DMS153 treated with DMSO at 0.1 percent for 48 hours (cell line): ENCODE measurements around the gene ATG9A.

Experiments
- DNase-seq: peaks from one replicate; lab custom pipeline; 2025; ENCODE audit not compliant: unreplicated experiment; lab: John Stamatoyannopoulos, UW

ATG9A gene

DNA sequence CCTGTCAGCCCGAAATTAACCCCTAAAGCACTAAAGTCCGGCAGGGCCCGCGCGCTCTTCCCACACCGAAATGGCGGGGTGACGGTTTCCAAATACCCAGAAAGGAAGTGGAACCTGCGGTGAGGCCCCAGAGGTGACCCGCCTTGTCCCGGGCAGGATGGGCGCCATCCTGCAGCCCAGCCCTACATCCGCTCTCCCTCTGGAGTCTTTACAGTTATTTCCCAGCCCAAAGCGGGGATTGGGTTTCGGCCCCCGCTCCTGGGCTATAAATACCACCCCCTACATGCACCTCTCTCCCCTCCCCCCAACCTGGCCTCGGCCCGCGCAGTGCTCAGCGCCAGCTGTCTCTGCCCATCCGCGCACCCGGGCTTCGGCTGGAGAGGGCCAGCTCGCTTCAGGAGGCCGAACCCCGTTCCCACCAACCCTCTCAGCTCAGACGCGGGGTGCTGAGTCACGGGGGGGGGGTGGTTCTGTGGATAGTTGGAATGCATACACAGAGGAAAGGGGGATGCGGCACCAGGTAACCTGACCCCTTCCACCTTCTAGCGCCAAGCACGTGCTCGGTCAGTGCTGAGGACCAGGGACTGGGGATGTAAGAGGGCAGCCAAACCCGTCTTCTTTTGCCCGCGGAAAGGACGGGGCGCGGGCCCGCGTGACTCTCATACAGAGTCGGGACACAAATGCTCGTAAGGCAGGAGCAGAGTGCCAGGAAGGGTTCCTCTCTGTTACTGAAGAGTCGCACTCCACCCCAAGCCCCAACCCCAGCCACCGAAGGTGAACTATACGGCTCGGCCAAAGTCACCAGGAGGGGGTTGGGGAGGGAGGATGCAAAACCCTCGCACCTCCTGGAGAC is 23.7 kb upstream of the ATG9A start, which contains the start of gene TUBA4B:
TUBA4B (plus strand) TSS at position 344 of the 853 bp plus-strand sequence; CDS start at position 509, 165 bp downstream.
- no peak for DNase-seq

DNA sequence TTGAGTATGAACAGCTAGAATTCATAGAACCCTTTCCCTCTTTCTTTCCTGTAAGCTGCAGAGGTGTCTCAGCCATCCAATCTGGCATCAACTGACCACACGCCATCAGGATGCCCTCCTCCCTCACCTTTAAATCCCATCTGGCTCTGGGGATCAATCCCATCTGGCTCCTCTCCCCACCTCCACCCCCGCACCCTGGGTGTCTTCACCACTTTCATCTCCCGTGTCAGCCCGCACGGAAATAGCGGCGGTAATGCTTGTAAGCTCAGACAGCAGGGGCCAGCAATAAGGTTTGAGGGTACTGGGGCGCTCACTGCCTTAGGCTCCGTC is 23.1 kb upstream of the ATG9A start:
- no peak for DNase-seq

DNA sequence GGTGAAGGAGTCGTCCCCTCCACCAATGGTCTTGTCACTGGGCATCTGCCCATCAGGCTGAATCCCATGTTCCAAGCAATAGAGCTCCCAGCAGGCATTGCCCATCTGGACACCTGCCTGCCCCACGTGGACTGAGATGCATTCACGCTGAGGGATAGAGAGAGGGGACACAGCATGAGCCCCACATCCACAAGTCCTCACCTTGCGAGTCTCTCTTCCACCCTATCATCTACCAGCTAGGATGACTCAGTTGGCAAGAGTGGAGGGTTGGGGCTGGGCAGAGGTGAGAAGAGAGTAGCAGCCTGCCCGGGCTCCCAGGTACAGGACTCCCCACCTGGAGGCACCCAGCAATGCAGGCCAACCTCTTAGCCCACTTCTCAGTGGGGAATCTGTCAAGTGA is 22.6 kb upstream of the ATG9A start:
- no peak for DNase-seq

DNA sequence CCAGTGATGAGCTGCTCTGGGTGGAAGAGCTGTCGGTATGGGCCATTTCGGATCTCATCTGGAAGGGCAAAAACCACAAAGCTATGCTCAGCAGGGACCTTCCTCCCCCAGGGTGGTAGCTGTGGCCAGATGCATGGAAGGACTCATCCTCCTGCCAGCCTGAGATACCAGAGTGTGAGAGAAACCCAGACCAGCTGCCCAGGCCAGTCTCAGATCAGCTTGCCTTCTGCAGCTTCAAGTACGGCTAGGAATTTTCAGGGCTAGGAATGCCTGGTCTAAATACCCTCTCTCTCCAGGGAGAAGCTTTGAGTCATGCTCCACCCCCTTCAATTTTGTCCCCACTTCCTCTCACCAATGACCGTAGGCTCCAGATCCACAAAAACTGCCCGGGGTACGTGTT is 22.2 kb upstream of the ATG9A start:
- DNase-seq = no peak

DNA sequence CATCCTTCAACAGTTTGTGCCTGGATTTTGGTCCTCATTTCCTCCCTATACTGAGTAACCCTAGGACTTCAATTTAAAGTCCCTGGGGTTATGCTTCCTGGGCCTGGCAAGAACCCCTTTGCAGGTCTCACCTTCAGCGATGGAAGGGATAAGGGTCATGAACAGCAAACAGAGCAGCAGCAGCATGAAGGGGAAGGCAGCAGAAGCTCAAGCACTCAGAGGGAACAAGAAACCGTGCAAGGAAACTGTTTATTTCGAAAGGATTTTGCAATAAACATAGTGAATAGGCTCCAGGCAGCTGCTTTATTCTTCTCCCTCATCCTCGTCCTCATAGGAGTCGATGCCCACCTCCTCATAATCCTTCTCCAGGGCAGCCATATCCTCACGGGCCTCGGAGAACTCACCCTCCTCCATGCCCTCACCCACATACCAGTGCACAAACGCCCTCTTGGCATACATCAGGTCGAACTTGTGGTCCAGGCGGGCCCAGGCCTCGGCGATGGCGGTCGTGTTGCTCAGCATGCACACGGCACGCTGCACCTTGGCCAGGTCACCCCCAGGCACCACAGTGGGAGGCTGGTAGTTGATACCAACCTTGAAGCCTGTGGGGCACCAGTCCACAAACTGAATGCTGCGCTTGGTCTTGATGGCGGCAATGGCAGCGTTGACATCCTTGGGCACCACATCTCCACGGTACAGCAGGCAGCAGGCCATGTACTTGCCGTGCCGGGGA is 20.8 kb upstream of the ATG9A start:
- DNase-seq = no peak

DNA sequence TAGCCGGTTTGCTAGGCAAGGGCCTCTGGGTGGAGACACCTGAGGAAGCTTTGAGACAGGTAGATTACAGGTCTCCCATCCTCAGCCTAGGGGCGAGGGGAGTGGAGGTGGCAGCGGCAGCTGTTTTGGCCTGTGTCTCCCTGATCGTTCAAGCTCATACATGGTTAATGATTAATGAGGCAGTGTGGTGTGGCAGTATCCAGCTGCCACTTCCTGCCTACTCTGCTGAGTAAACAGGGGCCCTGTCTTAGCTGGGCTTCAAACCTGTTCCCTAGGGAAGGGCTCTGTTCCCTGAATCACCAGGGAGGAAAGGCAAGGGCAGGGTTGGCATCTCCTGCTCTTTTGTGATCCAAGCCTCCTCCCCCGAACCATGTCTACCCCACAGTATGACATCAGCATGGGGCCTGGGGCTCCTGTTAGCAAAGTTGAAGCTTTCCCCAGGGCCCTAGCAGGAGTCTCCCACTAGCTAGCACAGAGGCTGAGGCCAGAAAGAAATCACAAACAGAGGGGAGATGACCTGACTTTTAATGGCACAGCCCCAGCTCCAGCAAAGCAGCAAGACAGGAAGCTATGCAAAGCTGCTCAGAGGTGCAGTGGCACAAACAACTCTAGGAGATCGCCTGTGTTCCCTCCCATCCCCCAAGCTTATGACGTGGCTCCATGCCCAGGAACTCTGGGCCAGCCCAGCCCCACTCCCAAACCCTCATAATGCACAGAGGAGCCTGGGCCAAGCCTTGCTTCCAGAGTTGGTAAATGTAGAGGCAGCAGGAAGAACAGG is 20.0 kb upstream of the ATG9A start:
- peak; percentile 97 for DNase-seq

DNA sequence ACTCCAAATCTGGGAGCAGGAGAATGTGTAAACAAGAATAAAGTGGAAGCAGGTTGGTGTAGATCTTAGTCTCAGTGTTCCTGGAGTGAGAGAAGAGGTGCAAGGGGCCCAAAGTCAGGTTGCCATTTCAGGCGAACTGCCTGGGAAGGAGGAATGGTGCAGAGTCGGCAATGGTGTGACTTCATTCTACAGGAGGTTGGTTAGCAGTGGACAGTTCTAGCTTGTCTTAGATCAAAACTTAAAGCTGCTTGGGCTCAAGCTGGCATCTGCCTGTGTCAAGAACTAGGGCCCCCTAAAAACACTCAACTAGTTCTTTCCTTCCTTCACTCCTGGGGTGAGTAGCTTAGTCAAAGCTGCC is 19.4 kb upstream of the ATG9A start:
- DNase-seq = no peak

DNA sequence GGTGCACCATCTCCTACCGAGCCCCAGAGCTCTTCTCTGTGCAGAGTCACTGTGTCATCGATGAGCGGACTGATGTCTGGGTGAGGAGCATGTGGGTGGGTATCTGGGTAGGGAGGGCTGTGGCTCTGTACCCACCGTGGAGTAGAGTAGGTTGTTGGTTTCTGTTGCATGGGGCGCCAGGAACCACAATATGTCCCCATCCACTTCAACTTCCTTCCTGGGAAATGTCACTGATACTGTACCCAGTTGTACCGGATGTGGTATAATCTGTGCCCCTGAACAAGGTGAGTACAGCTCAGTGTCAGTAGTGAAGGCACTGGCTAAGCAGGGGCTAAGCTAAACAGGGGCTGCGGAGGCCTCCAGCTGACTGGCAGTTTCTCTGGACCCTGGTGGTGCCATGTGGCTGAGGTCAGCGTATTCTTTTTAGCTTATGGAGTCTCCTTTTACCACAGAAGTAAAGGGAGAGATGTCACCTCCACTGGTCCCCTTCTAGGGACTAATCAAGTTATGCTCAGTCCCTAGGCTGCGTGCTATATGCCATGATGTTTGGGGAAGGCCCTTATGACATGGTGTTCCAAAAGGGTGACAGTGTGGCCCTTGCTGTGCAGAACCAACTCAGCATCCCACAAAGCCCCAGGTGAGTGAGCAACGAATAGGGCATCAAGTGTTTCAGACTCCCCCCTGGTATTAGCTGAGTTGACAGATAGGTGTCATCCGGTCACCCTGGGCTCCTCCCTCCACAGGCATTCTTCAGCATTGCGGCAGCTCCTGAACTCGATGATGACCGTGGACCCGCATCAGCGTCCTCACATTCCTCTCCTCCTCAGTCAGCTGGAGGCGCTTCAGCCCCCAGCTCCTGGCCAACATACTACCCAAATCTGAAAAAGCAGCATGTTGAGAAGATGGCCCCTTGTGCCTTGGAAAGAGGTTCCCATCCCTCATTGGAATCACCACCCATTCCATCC is 18.5 kb upstream of the ATG9A start:
- DNase-seq = no peak

DNA sequence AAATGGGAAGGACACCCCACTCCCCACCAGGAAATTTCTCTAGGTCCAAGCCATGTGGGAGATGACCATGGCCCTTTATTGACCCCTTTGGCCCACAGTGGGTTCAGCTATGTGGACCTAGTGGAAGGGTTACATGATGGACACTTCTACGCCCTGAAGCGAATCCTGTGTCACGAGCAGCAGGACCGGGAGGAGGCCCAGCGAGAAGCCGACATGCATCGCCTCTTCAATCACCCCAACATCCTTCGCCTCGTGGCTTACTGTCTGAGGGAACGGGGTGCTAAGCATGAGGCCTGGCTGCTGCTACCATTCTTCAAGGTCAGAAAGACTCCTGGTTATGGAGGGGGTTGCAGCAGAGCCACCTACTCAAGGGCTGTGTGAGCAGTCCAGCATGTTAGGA is 17.1 kb upstream of the ATG9A start:
- DNase-seq = no peak

DNA sequence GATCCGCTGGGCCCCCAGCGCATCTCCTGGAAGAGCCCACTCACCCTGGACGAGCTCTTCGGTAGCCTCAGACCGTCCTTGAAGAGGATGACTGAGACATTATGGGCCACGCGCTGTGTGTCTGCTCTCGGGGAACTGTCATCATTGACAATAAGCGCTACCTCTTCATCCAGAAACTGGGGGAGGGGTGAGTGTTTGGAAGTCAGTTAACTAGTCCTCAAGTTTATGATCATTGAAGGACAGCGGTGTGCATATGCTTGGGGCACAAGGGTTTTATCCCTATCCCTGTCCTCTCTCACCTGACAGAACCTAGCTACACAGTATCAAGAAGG is 16.4 kb upstream of the ATG9A start:
- no peak for DNase-seq

DNA sequence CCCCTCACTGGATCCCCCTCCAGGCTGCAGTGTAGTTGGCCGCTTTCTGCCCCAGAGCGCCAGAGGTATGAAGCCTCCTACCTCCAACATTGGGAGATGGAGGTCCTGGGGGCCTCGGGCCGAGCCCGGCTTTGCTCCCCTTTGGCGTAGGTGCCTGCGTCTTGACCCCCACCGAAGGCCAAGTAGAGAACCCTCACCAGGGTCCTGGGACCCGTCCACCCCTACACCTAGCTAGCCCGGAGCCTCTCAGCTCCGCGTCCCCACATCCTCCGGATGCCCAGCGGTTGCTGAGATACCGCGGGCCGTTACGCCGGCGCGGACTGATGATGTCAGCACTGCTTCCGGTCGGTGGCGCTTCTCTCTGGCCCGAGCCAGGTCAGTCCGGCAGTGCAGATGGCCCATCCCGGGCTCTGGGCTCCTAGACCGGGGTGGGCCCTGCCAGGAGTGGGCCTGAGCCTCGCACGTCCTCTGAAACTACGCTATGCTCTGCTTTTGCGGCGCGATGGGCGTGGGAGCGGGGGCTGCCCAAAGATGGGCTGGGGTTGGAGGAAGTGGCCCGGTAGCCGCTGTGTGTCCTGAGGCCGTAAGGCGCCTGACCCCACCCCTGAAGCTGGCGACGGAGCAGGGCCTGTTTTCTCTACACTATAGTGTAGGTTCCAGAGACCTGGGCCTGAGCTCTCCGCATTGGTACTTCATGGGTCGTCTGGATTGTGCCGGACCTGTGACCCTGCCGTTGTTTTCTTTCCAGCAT is 15.9 kb upstream of the ATG9A start, which contains the start of the genes GLB1L and STK16:
GLB1L (minus strand) TSS at position 297 of the 751 bp plus-strand sequence. CDS start 1,871 bp downstream, outside the sequence.
STK16 (plus strand) TSS at position 332 of the 751 bp plus-strand sequence. CDS start 521 bp downstream, outside the sequence.
- peak; percentile 54 for DNase-seq

DNA sequence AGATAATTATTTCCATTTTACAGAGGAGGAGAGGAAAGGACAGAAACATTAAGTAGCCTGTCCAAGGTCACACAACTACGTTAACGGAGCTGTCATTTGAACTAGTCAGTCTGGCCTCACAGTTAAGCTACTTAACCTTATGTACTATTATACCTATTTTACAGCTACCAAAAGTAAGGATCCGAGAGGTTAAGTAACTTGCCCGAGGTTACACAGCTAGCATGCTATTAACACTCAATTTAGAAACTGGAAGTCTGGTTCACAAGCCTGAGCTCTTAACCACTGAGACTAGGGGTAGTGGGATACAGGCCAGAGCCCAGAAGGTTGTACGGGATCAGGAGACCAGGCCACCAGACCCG is 15.3 kb upstream of the ATG9A start:
- DNase-seq = no peak

DNA sequence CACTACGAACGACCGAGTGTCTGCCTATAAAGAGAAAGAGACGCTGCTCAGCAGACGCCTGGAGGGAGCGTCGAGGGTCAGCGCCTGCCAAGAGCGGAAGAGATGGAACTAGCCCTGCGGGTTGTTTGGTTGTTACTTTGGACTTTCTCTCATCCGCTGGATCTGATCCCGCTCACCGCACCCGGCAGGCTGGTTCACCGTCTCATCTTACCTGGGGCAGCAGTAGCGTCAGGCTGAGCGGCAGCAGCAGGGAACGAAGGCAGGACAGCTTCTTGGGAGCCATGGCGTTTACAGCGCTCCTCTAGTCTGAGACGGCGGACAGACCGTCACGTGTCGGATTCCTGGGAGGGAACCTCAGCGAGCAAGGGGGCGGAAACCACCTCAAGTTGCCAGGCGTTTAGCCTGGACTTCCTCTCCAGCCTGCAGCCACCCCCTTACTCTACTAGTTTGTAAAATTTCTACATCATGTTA is 13.9 kb upstream of the ATG9A start:
- no peak for DNase-seq

DNA sequence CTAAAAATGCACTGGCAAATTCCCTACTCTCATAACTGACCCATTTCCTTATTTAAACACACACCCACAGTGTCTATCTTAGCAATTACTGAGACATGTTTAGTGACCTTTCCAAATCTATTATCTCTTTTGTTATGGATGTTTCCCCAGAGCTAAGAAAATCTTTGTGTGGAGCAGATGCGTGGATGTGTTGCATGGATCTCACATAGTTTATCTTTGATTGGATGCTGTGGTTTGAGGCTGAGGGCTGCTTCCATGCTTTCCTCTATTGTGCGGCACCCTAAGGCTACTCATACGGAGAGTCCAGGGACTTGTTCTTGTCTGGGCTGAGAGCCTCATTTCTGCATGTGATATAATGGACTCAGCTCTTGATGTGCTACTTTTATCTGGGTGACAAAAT is 4.9 kb upstream of the ATG9A start:
- DNase-seq = no peak

DNA sequence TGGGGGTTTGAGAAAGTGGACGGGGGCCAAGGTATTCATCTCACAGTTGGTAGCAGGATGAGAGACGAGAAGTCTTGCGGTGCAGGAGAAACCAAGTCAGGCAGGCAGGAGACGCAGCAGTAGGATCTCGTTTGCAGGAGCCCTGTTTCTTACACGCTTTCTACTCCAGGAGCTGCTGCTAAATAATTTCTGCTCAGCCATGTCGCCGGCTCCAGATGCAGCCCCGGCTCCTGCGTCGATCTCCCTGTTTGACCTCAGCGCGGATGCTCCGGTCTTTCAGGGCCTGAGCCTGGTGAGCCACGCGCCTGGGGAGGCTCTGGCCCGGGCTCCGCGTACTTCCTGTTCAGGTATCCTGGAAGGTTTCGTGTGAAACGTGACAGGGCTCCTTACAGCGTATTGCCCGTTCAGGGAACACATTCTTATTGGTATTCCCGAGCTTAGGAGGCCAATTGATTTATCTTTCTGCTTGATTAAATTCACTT is 664 bp upstream of the ATG9A start:
- DNase-seq = no peak

DNA sequence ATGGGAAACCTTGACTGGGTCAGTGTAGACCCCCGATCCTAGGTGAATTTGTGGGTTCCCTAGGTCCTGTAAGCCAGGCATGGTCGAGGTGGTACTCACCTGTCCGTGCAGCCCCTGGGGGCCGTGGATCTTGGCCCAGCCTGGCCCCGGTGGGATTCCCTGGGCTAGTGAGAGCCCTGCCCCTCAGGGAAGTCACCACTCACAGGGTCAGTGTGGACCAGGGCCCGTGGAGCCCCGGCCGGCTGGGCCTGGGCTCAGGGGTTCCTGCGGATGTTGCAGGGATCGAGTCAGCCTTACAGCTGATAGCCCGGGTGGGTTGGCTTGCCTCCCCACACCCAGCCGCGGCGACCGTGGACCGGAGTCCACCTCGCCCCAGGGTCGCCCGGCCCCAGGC is 528 bp downstream of the ATG9A start:
- DNase-seq = no peak

DNA sequence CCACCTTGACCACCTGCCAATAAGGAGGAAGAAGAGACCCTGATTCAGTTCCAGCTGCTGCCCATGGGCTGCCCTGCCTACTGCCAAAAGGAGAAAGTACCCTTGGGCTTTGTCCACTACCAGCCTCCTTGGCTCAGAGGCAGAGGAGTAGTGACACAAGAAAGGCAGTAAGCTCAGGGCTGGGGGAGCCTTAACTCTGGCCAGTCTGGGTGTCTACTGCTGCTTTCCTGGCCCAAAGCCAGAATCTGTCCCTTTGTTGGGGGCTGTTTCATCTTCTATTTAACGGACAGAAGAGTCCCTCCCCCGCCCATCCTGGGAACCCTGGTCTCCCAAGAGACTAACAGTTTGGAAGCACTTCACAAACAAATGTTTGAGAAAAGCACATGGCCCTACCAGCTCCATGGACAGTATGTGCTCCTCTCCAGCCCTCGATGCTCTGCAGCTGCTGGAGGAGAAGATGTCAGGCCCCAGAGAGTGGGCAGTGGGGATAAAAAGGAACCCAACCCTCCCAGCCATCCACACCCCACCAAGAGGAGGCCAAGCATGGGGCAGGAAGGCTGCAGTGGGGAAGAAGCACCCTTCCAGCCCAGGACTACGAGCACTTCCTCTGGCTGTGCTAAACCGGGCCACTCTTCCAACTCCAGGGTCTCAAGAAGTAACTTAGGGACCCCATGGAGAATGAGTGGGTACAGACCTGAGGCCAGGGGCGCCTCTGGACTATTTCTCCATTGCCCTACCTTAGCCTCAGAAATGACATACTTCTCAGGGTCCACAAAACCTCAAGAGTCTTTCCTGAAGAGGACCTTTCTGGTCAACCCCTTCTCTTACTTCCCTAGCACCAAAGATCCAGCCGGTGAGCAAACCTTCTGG is 1.2 kb downstream of the ATG9A start:
- DNase-seq = no peak

DNA sequence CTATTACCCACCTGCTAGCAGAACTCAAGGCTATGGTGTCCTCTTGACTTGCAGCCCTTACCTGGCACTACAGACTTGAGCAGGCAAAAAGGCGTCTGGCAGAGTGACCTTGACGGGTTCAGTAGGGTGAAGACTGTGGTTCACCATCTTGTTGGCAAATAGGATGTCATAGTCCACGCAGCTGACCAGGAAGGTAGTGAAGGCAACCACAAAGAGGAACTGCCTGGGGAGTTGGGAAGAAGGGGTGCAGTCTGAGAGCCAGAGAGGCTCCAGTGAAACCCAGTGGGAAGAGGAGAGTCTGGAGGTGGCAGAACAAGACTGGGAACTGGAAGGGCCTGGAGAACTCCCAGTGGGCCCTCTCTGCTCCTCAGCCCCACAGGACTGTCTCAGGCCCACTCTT is 4.1 kb downstream of the ATG9A start:
- no peak for DNase-seq
